NCI-H526 treated with DMSO at 0.1 percent for 48 hours (cell line): ENCODE data around the gene WDR38.

Source experiments
- DNase-seq: peaks from one replicate; lab custom pipeline; 2025; lab: John Stamatoyannopoulos, UW

The WDR38 gene

GRCh38 chr9:124882231-124882630 is 29.0 kb downstream of the WDR38 start:
- no peak for DNase-seq

GRCh38 chr9:124884376-124884775 is 31.1 kb downstream of the WDR38 start:
- no peak for DNase-seq

- no peak for DNase-seq
Measured at GRCh38 chr9:124885551-124885950, 32.3 kb downstream of the WDR38 start.

- no peak for DNase-seq
Measured at GRCh38 chr9:124886461-124886860, 33.2 kb downstream of the WDR38 start.

GRCh38 chr9:124886866-124887492 is 33.7 kb downstream of the WDR38 start:
- DNase-seq: no peak

GRCh38 chr9:124887832-124888231 is 34.6 kb downstream of the WDR38 start:
- DNase-seq: no peak

- no peak for DNase-seq
Measured at GRCh38 chr9:124889006-124889405, 35.7 kb downstream of the WDR38 start.

GRCh38 chr9:124890179-124890578 is 36.9 kb downstream of the WDR38 start:
- no peak for DNase-seq

GRCh38 chr9:124894035-124894740 is 40.9 kb downstream of the WDR38 start:
- DNase-seq: no peak

GRCh38 chr9:124894741-124895170 is 41.5 kb downstream of the WDR38 start:
- DNase-seq: no peak

GRCh38 chr9:124897570-124898460 is 44.6 kb downstream of the WDR38 start:
- DNase-seq: no peak

- no peak for DNase-seq
Measured at GRCh38 chr9:124899845-124900244, 46.6 kb downstream of the WDR38 start.

- no peak for DNase-seq
Measured at GRCh38 chr9:124906966-124907365, 53.7 kb downstream of the WDR38 start.
